NCI-H1694 treated with DMSO at 0.1 percent for 48 hours (cell line): ENCODE data around the gene FAM177B.

Experiments
- DNase-seq: peaks from one replicate; lab custom pipeline; 2025; lab: John Stamatoyannopoulos, UW

FAM177B gene

DNA sequence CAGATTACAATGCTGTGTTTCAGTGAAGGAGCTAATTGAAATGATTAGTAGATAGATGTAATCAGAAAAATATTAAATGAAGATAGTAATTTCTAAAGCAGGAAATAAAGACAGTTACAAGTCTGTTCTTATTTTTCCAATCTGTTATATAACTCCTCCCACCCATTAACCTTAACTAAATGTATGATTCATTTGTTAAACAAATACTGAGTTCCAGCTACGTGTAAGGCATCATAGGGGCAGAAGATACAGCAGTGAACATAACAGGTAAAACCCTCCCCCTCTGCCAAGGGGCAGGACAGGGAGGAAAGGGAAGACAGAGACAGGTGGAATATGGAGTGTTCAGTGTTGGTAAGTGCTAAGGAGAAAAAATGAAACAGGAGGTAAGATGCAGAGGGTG is at the start of gene FAM177B:
Gene FAM177B (plus strand): TSS at position 231 of the 400 bp plus-strand sequence. CDS start 9,344 bp downstream, outside the sequence.
- no peak for DNase-seq

- DNase-seq: no peak
These were observed 46.0 kb upstream of the FAM177B start for GRCh38 chr1:222691016-222691415.

DNA sequence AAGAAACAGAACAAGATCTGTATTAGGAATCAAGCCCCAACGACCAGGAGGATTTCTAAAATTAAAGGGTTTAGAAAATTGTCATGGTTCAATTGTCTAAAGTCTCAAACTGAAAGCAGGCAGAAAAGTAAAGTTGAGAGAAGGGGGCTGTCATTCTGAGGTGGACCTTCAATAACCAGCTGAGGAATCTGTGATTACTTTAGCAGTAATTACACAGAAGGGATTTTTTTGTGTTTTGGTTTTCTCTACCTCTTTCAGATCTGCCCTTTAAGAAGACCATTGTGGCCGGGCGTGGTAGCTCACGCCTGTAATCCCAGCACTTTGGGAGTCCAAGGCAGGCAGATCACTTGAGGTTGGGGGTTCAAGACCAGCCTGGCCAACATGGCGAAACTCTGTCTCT is 42.1 kb upstream of the FAM177B start:
- DNase-seq: no peak

DNA sequence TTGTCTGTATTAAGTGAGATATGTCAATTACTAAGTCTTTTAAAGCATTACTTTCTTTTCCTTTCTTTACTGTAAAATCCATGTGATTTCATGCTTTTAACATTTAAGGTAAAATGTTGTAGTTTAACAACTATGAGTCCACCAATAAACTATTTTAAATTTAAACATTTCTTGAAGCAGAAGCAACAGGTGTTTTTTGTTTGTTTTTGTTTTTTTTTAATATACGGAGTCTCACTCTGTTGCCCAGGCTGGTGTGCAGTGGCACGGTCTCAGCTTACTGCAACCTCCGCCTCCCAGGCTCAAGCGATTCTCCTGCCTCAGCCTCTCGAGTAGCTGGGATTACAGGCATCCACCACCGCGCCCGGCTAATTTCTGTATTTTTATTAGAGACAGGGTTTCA is 40.3 kb upstream of the FAM177B start:
- DNase-seq: no peak

- DNase-seq: no peak
These were observed 39.8 kb upstream of the FAM177B start for GRCh38 chr1:222697203-222697602.

- DNase-seq: no peak
These were observed 39.2 kb upstream of the FAM177B start for GRCh38 chr1:222697826-222698225.

- no peak for DNase-seq
These were observed 34.8 kb upstream of the FAM177B start for GRCh38 chr1:222702210-222702609.

DNA sequence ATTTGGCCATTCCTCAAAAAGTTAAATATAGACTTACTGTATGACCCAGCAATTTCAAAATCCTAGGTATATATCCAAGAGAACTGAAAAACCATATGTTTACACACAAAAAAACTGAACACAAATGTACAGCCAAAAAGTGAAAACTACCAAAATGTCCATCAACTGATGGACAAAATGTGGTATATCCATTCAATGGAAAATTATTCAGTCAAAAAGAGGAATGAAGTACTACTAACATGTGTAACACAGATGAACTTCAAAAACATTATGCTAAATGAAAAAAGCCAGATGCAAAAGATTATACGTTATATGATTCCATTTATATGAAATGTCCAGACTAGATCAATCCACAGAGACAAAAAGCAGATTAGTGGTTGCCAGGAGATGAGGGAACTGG is 32.7 kb upstream of the FAM177B start:
- DNase-seq: no peak

- no peak for DNase-seq
These were observed 30.2 kb upstream of the FAM177B start for GRCh38 chr1:222706815-222707214.

DNA sequence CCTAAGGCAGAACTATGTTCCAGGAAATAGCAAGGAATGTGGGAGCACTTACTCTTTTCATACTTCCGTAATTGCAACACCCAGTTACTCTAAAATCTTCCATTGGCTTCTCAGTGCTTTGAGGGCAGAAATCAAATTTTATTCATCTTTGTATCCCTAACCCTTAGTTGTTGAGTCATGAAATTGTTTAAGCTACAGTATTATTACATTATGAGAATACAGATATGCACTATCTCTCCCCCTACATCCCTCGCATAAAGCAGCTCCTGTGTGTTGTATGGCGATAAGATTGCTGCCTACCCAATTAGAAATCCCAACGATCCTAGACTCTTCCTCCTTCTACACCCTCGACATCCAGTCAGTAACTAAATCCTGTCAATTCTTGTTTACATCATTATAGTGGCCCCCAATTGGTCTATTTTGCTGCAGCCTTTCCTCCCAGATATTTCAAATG is 27.3 kb upstream of the FAM177B start:
- no peak for DNase-seq

DNA sequence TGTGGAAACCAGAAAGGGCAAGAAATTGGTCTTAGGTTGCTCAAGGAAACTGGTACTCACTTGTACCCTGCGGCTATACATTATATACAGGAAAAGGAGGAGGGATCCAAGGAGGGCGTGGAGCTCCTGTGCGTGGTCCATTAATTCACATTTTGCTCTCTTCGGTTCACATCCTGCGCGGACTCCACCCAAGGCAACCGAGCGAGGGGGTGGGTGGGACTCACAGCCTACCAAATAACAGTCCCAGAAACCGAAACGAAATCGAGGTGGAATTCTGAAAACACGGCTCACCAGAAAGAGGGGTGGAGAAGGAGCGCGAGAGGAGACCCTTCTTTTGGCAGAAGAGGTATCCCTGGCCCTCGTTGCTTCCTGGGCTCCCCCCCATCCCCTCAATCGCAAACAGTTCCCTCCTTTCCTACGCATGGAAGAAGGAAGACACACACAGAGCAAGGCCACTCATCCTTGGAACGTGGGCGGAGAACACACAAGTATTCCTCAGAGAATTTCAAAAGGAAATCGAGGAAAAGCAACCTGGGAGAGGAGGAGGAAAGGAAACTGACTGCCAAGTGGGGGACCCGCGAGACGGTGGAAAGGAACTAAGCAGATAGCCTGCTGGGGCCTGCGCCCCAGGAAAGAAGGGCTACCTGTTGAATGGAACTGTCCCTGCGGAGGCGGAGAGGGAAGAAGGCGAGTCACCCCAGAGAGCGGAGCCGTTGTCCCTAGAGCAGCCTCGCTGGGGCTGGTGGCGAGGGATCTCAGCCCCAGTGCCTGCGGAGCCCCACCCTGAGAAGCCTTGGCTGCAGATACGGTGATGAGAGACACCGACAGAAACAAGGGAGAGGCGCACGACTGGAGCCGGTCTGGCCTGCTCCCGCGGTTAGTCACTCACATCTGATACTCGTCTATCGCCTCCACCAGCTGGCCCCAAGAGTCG is 25.4 kb upstream of the FAM177B start:
- peak; percentile 45 for DNase-seq

- peak; percentile 87 for DNase-seq
These were observed 24.5 kb upstream of the FAM177B start, which contains the start of the genes AIDA and BROX for GRCh38 chr1:222712253-222713090. Gene AIDA (minus strand): TSS chr1:222712491. CDS start chr1:222712317, 174 bp downstream. Gene BROX (plus strand): TSS chr1:222712564. CDS start chr1:222715700, 3,136 bp downstream.

- peak; percentile 92 for DNase-seq
These were observed 23.7 kb upstream of the FAM177B start for GRCh38 chr1:222713091-222713961.

GRCh38 chr1:222716393-222716792 is 20.6 kb upstream of the FAM177B start:
- DNase-seq: no peak

GRCh38 chr1:222728746-222729145 is 8.3 kb upstream of the FAM177B start:
- no peak for DNase-seq

DNA sequence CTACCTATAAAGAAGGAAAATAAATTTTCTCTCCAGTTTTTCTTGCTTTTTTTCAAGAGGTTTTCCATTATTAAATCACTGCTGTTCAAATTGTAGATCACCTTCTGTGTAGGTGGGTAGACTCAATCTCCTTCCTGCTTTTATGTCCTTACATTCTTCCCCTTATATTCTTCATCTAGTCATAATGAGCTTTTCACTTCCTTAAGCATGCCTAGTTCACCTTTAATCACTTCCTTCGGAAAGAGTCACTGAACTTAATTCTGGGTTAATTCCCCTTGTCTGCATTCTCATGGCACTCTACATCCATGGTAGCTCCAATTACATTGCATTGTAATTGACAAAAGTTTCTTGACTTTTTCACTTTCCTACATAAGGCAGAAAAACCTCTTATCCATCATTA is 6.1 kb upstream of the FAM177B start:
- DNase-seq: no peak

DNA sequence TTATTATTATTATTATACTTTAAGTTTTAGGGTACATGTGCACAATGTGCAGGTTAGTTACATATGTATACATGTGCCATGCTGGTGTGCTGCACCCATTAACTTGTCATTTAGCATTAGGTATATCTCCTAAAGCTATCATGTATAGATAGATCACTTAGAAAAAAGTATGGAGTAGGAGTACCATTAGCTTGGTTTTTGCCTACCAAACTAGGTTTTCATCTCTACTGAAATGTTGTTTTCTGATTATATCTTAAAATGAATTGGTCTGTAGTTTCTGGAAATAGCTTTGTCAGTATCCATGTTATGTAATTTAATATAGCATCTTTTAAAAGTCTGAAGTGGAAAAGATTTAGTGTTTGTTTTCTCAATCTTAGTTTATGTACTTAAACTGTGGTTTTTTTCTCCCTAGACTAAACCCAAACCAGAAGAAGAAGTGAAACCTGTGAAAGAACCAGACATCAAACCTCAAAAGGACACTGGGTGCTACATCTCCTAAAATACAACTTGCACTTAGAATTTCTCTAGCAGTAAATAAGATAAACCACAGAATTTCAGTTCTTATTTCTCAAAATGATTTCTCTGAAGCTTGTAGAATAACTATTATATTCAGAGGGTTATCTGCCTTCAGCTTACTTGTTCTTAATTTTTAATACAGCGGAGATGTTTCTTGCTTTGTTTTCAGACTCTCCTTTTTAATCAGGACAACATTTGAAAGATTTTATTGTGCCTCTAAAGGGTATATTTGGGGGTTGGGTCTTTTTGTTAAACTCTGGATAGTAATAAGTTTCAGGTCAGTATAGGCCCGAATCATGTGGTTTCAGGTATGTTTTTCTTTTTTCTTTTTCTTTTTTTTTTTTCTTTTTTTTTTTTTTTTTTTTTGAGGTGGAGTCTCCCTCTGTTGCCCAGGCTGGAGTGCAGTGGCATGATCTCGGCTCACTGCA is 4.5 kb upstream of the FAM177B start:
- no peak for DNase-seq

DNA sequence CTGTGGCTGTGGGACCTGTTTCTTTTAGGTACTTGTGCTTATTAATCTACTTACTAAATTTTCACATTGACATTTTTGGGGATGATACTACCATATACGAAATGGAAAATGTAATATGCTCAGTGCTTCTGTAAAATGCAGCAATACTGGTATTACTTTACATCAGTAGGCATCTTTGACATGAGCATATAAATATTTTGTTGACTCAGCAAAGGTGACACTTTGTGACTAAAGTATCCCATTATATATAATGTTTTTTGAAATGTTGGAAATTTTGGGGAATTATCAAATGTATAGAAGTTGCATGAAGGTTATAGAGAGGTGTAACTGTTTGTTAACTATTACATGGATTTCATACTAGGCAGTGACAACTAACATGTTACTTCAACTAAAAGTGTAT is 2.3 kb upstream of the FAM177B start:
- no peak for DNase-seq

GRCh38 chr1:222736470-222736869 is 532 bp upstream of the FAM177B start:
- DNase-seq: no peak

DNA sequence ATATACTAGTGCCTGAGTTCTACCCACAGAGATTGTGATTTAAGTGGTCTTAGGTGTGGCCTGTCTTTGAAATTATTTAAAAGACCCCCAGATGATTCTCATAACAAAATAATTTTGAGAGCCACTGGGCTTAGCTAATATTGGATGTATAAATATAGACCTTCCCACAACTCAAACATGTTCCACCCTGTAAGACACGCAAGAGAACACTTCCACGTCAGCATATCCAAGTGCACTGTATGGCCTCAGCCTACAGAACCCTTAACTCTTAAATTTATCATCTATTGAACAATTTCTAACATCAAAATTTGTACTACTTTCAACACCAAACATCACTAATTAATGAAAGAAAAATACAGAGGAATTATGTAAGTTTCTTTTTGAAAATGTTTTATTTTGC is 2.5 kb downstream of the FAM177B start:
- no peak for DNase-seq
